Ishikawa (cell line): ENCODE measurements around the gene KCNK7.

ENCODE experiments used
- CEBPB ChIP-seq: IDR thresholded peaks from 2 replicates; pipeline ENCODE4 v1.6.1; 2012
- TAF1 ChIP-seq: IDR thresholded peaks from 2 replicates; pipeline ENCODE4 v1.6.1; 2012; ENCODE audit warnings: low read depth, mild to moderate bottlenecking
- ZBTB7A ChIP-seq: IDR thresholded peaks from 2 replicates; pipeline ENCODE4 v1.6.1; 2012; ENCODE audit warnings: low read depth
- TF ChIP-seq, protein P1 (sequence below): IDR thresholded peaks from 2 replicates; pipeline ENCODE4 v1.6.1; 2012; ENCODE audit warnings: low read depth, mild to moderate bottlenecking

DNA sequence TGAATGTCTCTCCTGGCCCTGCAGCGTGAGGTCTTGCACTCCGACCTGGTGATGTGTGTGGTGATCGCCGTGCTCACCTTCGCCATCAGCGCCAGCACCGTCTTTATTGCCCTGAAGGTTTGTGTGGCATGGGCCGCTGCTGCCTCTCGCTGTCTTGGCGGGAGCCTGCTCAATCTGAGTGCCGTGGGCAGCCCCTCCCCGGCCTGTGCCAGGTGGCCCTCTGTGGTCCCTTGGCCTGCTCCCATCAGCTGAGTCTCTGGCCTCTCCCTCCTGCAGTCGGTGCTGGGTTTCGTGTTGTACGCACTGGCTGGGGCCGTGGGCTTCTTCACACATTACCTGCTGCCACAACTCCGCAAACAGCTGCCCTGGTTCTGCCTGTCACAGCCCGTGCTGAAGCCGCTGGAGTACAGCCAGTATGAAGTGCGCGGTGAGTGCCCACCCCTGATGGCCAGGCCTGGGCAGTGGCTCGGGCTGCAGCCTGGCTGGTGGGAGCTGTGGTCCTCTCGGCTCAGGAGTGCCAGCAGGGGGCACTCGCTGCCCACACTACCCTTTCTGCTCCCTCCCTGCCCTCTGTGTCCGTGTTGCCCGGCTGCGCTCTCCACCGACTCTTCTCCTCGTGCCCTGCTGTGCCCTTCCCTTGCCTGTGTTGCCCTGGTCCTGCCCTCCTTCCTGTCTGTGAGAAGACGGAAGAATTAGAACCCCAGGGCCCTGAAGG is 30.2 kb upstream of the KCNK7 start:
- TF ChIP-seq CEBPB, result no peak
- TF ChIP-seq, protein P1, sequence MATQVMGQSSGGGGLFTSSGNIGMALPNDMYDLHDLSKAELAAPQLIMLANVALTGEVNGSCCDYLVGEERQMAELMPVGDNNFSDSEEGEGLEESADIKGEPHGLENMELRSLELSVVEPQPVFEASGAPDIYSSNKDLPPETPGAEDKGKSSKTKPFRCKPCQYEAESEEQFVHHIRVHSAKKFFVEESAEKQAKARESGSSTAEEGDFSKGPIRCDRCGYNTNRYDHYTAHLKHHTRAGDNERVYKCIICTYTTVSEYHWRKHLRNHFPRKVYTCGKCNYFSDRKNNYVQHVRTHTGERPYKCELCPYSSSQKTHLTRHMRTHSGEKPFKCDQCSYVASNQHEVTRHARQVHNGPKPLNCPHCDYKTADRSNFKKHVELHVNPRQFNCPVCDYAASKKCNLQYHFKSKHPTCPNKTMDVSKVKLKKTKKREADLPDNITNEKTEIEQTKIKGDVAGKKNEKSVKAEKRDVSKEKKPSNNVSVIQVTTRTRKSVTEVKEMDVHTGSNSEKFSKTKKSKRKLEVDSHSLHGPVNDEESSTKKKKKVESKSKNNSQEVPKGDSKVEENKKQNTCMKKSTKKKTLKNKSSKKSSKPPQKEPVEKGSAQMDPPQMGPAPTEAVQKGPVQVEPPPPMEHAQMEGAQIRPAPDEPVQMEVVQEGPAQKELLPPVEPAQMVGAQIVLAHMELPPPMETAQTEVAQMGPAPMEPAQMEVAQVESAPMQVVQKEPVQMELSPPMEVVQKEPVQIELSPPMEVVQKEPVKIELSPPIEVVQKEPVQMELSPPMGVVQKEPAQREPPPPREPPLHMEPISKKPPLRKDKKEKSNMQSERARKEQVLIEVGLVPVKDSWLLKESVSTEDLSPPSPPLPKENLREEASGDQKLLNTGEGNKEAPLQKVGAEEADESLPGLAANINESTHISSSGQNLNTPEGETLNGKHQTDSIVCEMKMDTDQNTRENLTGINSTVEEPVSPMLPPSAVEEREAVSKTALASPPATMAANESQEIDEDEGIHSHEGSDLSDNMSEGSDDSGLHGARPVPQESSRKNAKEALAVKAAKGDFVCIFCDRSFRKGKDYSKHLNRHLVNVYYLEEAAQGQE, result no peak
- no peak for TF ChIP-seq TAF1
- TF ChIP-seq ZBTB7A, result no peak
